Stimulated activated CD8-positive, alpha-beta memory T cell treated with anti-CD3 and anti-CD28 coated beads, Interleukin-4, amount 100 ng/mL, for 24 hours (primary cell): ENCODE measurements around the gene MRPL10.

ENCODE experiments used
- DNase-seq: peaks from one replicate; pipeline ENCODE4 v3.0.0-alpha.2; 2020; ENCODE audit warnings: low read depth

Gene MRPL10

DNA sequence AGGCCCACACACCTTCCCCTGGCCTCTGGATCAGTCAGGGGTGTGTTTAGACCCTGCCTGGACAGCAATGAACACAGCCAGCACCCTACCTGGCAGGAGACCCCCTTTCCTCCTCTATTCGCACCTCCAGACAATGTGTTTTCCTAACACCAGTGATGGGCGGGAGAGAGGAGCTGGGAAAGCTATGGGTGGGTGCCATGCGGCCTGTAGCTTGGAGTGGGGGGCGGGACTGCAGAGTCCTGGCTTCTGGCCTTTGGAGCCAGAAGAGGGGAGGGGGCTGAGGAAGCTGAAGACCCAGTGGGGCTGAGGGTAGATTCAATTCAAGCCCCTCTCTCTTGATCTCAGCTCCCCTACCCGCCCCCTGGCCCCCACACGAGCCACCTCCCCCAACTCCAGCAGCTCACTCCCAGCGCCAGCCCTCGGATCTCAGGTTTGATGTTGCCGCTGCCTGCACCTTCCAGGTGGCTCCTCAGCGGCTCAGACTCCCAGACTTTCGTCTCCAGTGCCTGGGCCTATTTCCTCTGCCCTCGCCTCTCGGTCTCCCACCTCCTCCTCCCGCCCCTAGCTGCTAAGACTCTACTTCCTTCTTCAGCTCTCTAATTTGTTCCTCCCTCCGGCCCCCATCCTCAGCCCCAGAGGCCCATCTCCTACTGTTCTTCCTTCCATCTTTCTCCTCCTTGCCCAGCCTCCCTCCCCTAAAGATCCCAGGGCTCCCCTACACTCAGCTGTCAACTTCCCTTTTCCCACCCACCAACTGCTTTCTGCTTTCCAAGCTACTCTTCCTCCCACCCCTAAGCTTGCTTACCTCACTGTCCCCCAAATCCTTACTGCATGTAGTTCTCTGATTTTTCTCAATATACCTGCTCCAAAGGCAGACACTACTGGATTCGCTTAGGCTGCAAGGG lies 26.5 kb upstream of the MRPL10 start:
- DNase-seq = no peak

DNA sequence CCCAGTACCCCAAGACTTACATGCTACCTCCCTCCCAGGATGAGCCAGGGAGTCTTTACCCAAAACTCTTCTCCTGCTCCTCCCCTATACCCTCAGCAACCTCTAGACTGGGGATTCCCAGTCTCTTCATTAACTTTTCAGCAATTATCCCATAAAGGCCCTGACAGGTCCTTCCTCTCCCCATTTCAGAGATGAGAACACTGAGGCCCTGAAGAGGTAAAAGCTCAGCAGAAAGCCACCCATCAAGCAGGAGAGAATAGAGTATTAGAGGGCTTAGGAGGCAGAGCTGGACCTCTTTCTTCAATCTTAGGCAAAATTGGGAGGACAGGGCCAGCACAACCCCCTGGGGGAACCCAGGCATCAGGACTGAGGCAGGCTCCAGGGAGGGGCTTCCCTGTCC lies 25.5 kb upstream of the MRPL10 start:
- no peak for DNase-seq

DNA sequence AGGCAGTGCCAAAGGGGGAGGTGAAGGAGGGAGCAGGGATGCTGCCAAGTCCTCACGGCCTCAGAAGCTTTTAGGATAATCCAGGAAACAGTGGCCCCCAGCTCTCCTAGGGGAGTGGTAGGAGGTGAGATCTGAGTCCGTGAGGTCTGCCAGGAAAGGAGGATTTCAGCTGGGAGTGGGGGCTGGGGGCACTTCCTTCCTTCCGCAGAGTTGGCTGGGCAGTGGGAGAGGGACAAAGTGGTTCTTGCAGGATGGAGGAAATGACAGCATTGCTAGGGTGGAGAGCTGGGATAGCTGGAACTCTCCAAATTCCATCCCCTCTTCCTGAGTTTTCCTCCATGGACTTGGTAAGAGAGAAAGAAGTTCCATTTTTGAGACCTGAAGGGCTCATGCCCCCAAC lies 24.4 kb upstream of the MRPL10 start:
- DNase-seq = no peak

DNA sequence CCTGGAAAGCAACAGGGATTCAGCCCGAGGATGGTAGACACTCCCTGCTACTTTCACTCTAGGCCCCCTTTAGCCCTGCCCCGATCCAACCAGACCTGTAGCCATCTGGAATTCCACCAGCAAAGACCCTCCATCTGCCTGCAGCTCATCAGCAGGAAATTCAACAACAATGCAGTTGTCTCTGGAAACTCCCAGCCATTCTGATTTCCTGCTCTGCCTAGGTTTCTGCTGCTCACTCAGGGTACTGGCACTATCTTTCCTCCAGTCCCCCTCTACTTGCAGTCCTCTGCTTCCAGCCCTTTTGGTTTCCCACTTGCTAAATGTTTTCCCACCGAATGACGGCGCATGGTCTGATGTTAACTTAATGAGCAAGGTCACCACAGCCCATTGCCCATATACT lies 22.3 kb upstream of the MRPL10 start:
- DNase-seq = no peak

DNA sequence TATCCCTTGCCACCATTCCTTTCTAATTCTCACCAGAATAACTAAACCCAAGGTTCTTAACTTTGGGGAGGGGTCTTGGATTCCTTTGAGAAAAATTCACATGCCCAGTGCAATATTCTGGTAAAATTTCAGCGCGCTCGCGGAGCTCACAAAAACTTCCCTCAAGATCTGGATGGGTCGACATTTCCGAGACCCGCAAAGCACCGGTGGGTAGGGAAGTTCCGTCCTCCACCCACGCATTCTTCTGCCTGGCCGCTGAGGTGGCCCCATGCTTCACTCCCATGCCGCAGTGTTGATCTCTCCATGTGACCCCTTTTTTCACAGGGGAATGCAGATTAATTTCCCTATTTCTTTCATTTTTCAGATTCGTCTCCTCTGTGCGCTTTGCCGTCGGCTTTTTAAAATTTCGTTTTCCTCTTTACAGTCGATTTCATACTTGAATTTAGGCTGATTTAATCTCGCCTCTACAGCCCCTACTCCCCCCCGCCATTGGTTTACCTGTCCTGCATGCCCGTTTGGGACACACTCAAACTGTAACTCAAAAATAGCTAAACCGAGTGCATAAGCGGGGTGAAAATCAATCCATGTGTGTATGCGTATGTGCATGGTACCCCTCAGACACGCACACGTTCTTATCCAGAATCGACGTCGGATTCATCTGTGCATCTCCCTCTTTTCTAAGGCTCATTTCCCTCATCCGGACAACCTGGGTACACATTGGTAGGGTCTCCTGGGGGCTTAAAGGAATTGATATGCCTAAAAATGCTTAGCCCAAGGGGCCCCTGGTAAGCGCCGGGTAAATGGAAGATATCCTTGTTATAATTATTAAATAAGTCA lies 21.0 kb upstream of the MRPL10 start:
- DNase-seq = no peak

DNA sequence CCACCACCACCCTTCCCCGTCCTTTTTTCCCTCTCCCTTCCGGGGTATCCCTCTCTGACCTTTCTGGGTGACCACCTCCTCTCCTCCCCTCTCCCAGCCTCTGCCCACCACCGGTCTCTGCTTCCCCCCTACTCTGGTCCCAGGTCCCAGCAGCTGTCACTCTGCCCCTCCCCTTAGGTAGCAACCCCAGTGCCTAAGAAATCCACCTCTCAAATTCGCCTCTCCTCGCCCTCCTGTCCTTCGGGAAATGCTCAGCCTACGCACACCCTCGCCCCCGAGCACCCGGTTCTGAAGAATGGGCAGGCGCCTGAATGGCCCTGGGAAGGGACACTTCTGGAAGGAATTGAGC lies 20.4 kb upstream of the MRPL10 start:
- no peak for DNase-seq

DNA sequence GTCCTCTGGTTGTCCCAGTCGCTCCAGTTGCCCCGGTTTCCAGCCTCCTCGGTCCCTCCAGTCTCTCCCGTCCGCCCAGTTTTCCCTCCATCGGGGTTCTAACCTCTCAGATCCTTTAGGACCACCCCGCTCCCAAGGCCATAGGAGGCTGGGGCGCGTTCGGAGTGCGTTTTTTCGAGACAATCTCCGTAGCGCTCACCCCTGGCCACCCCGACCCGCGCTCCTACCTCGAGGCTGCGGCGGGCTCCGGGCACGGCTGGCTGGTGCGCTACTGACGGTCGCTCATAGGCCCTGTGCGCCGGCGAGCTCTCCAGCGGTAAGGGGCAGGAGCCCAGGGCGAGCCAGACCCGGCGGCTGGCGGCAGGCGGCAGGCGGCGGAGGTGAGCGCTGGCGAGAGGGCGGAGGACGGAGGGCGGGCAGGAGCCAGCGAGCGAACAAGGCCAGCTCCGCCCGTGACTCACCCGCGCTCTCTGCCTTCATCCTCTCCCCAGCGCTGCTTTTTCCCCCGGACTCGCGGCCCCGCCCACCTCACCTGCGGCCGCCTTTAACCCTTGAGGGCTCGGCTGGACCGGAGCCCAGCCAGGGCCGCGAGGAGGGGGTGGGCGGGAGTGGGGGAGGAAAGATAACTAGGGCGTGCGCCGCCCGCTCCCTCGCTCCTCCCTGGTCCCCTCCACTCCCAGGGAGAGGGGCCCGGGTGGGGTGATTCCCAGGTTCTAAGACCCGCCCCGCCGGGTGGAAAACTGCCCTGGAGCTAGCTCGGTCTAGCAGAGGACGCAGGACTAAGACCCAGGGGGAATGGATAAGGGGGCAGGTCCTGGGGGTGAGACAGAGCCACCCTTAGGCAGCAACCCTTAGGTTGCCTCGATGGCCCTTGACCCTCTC lies 19.6 kb upstream of the MRPL10 start, which contains the start of gene SP6:
Gene SP6, minus strand, starts transcription at position 472 of the 882 bp plus-strand sequence. CDS start 2,734 bp downstream, outside the sequence.
- peak; percentile 57 for DNase-seq

DNA sequence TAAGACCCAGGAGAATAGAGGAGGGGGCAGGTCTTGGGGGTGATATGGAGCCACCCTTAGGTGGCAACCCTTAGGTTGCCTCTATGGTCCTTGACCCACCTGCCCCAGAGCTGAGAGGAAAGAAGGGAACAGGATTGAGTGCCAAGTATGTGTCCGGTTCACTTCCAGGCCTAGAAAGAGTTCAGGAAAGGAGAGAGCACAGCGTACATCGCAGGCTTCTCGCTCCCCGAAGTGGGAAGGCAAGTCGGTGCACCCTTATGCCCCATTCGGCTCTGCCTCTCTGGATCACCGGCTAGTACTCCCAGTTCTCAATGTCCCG lies 19.0 kb upstream of the MRPL10 start:
- DNase-seq = no peak

DNA sequence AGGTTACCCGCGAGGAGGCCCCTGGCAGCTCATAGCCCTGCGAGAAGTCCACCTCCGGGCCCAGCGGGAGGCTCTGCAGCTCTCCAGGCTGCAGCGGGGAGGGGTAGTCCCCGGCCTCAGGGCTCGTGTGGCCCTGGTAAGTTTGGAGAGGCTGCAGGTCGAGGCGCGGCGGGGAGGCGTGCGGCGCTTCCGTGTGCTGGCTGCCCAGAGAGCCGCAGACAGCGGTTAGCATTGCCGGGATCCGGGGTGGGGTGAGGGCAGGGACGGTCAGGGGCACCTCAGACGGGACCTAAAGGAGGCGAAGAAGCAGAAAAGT lies 16.8 kb upstream of the MRPL10 start:
- DNase-seq = no peak

DNA sequence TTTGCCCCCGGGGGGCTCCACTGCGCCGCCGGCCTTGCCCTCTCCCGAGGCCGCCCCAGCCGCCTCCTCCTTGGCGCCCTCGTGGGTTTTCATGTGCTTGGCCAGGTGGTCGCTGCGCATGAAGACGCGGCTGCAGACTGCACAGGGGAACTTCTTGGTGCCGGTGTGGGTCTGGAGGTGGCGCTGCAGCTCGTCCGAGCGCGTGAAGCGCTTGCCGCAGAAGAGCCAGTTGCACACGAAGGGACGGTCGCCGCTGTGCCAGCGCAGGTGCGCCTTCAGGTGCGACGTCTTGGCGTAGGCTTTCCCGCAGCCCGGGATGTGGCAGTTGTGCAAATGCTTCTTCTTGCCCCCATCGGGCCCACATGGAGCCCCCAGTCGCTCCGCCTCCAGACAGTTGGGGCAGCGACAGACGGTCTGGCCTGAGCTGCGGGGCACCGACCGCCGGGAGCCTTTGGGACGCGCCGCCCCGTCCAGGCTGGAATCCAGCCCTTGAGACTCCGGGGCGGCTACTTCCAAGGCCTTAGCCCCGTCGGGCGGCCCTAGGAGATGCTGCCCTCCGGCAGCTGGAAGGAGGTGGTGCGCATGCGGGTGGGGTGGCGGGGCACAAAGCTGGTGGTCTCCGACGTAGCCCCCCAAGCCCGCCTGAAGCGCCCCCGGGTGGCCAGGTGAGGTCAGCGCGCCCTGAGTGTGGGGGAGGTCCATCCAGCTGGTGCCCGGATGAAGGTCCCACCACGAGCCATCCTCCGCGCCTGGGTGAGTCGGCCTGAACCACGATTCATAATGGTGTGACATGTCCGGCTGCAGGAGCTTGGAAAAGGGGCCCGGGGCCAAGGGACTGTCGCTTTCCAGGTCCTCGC lies 16.2 kb upstream of the MRPL10 start:
- DNase-seq = no peak

DNA sequence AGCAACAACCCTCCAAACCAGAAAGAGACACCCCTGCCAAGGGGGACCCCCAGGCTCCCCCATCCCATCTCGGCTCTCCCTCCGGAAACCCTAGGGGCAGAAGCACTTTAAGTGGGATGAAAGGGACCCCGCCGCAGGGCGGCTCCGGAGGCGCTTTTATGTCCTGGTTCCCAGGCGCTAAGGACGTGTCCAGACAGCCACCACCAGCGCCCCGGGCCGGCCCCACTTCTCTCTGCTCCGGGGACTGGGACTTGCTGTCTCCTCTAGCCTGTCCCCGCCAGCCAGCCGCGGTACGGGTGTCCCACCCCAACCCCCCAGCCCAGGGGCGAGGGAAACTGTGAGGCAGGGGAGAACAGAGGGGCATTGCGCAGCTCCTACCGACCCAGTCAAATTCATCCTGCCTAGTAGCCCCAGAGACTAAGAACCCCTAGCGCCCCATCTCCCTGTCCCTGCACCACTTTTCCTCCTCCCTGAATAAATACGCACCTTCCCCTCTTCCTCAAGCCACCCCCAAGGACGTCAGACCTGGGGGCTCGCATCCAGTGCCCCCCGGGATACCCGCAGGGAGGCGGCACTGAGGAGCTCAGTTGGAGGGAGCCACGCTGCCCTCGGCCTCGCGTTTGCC lies 15.5 kb upstream of the MRPL10 start:
- no peak for DNase-seq

DNA sequence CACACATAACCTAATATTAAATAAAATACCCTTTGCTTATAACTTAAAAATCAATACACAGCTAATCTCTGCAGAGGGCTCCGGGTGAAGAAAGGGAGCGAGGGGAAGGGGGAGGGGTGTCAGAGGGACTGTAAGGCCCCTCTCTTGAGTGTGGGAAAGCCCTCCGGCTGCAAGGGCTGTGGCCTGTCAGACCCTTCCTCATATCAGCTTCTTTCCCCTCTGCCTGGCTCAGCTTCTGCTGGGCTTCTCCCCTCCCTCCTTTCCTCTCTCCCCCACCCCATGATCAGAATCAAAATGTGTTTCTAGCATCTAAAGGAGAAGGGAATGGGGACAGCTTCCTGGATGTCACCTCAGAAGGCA lies 14.4 kb upstream of the MRPL10 start:
- no peak for DNase-seq

DNA sequence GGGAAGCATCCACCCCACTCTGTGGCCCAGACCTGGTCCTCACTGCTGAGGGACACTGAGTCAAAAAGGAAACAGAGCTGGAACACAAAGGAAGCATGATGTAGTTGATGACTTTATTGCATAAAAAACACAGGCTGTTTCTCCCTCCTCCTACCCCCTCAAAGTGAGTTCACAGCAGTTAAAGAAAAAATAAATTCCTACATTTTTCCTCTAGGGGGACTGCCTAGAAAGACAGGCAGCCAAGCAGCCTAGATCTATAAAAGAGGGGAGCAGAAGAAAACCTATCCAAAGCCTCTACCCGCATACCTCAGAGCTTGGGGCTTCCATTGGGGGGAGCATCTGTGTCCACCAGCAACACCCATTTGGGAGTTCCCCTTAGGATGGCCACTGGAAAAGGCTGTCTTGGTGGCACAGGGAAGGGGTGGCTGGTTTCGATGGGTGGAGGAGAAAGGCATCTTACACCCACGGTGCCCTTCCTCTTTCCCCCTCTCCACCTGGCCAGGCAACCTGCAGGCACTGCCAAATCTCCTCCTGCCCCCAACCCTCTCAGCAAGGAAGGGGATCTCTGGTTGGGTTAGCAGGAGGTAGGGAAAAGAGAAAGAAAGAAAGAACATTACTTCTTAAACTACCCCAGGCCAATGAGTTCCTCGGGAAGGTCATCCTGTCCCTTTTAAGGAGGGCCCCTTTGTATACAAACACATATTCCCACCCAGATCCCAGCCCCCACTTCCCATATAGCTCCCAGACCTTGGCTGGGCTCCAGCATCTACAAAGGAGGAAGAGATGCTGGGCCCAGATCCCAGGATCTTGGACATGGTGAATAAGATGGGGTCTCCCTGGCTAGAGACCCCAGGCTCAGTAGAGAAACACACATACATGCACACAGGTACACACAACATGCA lies 13.7 kb upstream of the MRPL10 start:
- no peak for DNase-seq

DNA sequence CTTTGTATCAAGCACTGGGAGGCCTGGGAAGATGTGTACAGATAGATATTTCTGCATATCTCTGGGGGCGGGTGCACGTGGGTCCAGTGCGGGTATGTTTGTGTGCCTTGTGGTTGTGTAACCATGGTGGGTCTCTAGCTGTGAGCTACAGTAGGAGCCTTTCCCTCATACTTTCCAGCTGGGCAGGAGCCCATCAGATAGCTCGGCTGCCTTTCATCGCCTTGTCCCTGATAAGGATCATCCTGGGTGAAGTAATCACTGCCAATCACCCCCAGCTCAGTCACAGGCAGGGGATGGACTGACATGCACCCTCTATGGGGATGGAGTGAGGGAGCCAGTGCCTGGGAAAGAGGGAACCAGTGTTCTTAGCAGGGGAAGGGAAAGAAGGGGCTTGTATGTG lies 12.9 kb upstream of the MRPL10 start:
- no peak for DNase-seq

DNA sequence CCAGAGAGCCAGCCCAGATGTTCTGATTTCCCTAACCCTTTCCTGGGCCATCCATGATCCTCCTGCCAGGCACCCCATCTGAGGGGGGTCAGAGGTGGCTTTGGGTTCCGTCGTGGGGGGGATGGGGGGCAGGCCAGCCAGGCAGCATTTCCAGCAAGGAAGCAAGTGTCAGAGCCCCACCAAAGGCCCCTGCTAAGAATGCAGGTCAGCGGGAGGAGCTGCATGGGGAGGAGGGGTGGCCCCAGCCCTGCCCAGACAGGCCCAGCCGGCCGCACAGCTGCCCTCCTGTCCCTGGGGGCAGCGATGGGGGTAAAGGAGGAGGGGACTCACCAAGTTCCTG lies 12.0 kb upstream of the MRPL10 start:
- DNase-seq = no peak

DNA sequence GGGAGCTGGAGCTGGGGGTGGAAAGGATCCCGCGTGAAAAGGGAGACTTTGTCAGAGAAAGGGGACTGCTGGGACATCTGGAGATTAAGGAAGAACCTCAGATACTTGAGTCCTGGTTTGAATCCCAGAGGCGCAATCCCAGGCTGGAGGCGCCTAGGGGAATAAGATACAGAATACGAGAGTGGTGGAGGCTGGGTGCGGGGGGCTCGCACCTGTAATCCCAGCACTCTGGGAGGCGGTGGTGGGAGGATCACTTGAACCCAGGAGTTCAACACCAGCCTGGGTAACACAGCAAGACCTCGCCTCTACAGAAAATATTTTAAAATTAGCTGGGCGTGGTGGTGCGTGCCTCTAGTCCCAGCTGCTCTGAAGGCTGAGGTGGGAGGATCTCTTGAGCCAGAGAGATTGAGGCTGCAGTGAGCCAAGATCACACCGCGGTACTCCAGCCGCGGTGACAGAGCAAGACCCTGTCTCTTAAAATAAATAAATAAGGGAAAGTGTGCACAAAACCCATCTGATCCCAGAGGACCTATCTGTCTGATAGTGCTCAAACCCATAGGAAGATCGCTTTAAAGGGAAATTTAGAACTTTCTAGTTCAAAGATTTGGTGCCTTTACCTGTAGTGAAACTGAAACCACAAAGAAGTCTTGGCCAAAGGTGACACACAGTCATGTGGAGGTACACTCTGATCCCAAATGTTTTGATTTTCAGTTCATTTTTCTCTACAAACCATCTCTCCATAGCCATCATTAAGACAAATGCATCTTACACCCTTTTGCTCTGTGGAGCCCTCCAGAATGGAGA lies 10.3 kb upstream of the MRPL10 start:
- DNase-seq = no peak

DNA sequence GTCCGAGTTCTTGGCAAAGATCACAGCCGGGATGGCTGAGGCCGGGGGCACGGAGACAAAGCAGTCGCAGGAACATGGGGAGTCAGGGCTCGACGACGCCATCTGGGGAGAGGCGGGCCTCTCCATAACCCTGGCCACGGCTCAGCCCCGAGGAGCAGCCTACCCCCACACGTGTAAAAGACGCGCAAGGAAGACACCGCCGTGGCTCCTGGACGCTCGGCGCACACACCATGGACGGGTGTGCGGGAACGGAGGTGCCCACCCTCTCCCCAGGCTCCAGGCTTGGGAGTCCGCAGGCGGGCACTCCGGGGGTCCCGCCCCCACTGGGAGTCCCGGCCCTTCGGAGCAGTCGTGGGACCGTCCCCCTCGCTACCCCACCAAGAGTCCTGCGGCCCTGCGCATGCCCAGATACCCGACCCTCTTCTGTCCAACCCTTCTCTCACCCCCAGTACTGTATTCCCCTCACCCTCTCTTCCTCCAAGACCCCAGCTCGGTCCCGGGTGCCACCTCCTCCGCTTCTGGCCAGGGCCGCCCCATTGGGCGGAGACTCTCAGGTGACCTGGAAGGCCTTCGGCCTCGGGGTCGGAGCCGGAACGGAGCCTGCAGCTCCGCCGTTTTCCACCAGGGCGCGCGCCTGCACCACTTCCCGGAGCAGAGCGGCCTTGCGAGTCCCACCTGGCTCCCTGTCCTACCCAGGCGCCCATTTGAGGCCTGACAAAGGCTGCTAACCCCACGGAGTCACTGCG lies 9.6 kb upstream of the MRPL10 start, which contains the start of gene SCRN2:
Gene SCRN2, minus strand, starts transcription at position 532 of the 746 bp plus-strand sequence. Its CDS starts 430 bp downstream, at position 102.
- DNase-seq = peak; percentile 82

DNA sequence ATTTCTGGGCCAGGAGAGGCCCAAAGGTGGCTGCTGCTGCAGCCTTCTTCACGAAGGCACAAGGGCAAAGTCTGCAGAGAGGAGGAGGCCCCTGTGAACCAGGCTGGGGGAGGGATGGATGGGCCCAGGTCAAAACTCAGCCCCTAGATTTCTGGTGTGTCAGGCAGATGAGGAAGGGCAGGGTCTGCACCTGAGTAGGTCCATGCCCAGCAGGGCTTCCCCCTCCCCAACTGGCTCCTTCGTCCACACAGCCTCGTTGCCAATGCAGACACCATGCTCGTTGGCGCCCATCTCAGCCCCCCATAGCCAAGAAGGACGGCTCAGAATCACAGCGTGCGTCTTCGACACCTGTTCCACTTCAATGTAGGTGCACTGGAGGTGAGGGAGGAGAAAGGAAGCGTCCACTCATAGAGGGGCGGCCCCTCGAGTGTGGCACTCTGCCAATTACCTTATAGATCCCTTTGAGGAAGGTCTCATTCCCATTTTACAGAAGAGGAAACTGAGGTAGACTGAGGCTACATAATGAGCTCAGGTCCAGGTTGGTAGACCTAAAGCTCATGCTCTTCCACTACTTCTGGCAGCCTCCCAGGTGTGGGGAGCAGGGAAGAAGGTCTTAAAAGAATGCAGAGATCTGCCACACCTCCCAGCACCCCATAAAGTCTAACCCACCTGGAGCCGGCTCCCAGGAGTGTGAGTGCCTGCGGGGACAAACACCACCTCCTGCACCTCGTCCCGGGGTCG lies 8.8 kb upstream of the MRPL10 start:
- no peak for DNase-seq
